ENCODE data around the gene RAPGEF5.

Gene RAPGEF5

GRCh38 chr7:22296916-22297315, 60.0 kb downstream of the RAPGEF5 start:
- no peak for DNase-seq

- DNase-seq, result no peak
Measured at GRCh38 chr7:22296265-22296566, 60.7 kb downstream of the RAPGEF5 start.

- DNase-seq, result no peak
Measured at GRCh38 chr7:22295402-22296264, 61.3 kb downstream of the RAPGEF5 start.

GRCh38 chr7:22292531-22292930, 64.4 kb downstream of the RAPGEF5 start:
- DNase-seq, result no peak

GRCh38 chr7:22291977-22292376, 65.0 kb downstream of the RAPGEF5 start:
- no peak for DNase-seq

GRCh38 chr7:22288202-22288601, 68.8 kb downstream of the RAPGEF5 start:
- DNase-seq, result no peak

- no peak for DNase-seq
Measured at GRCh38 chr7:22287412-22287811, 69.5 kb downstream of the RAPGEF5 start.

- DNase-seq, result no peak
Measured at GRCh38 chr7:22286436-22286835, 70.5 kb downstream of the RAPGEF5 start.

- DNase-seq, result no peak
Measured at GRCh38 chr7:22281481-22281880, 75.5 kb downstream of the RAPGEF5 start.

GRCh38 chr7:22280031-22280430, 76.9 kb downstream of the RAPGEF5 start:
- DNase-seq, result no peak

GRCh38 chr7:22278660-22279059, 78.3 kb downstream of the RAPGEF5 start:
- DNase-seq, result no peak

GRCh38 chr7:22277375-22277774, 79.6 kb downstream of the RAPGEF5 start:
- no peak for DNase-seq

GRCh38 chr7:22275661-22276060, 81.3 kb downstream of the RAPGEF5 start:
- no peak for DNase-seq

- DNase-seq, result no peak
Measured at GRCh38 chr7:22271311-22271710, 85.6 kb downstream of the RAPGEF5 start.

- no peak for DNase-seq
Measured at GRCh38 chr7:22270371-22270770, 86.6 kb downstream of the RAPGEF5 start.

GRCh38 chr7:22269963-22270362, 87.0 kb downstream of the RAPGEF5 start:
- DNase-seq, result no peak

- DNase-seq, result no peak
Measured at GRCh38 chr7:22268884-22269421, 88.0 kb downstream of the RAPGEF5 start.

- no peak for DNase-seq
Measured at GRCh38 chr7:22267930-22268615, 88.9 kb downstream of the RAPGEF5 start.

- no peak for DNase-seq
Measured at GRCh38 chr7:22262538-22262937, 94.4 kb downstream of the RAPGEF5 start.

- DNase-seq, result no peak
Measured at GRCh38 chr7:22256541-22257096, 100.3 kb downstream of the RAPGEF5 start.

GRCh38 chr7:22255834-22256233, 101.1 kb downstream of the RAPGEF5 start:
- no peak for DNase-seq

GRCh38 chr7:22255342-22255741, 101.6 kb downstream of the RAPGEF5 start:
- no peak for DNase-seq

- DNase-seq, result no peak
Measured at GRCh38 chr7:22252936-22253536, 103.9 kb downstream of the RAPGEF5 start.

GRCh38 chr7:22252016-22252415, 104.9 kb downstream of the RAPGEF5 start:
- no peak for DNase-seq

Measured in CD4-positive, alpha-beta T cell treated with Interferon gamma for 1 hour (primary cell).